ENCODE measurements around the gene GANC.

Gene GANC

GRCh38 chr15:42385980-42386700 is 113.1 kb downstream of the GANC start:
- no peak for DNase-seq

DNA sequence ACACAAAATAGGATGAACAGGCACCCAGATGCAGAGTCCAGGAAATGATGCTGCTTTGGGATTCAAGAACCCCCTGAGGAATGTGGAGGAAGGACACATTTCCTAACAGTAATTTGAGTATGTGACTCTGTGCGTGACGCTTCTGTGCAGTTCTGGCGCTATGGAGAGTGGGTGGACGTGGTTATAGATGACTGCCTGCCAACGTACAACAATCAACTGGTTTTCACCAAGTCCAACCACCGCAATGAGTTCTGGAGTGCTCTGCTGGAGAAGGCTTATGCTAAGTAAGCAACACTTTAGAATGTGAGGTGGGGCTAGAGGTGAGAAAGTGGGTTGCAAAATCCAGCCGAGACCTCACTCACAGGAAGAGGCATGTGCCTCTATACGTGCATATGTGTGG is 114.6 kb downstream of the GANC start:
- no peak for DNase-seq

GRCh38 chr15:42392309-42393024 is 119.5 kb downstream of the GANC start:
- DNase-seq = no peak

GRCh38 chr15:42394106-42394505 is 121.1 kb downstream of the GANC start:
- no peak for DNase-seq

GRCh38 chr15:42395838-42396237 is 122.8 kb downstream of the GANC start:
- DNase-seq = no peak

DNA sequence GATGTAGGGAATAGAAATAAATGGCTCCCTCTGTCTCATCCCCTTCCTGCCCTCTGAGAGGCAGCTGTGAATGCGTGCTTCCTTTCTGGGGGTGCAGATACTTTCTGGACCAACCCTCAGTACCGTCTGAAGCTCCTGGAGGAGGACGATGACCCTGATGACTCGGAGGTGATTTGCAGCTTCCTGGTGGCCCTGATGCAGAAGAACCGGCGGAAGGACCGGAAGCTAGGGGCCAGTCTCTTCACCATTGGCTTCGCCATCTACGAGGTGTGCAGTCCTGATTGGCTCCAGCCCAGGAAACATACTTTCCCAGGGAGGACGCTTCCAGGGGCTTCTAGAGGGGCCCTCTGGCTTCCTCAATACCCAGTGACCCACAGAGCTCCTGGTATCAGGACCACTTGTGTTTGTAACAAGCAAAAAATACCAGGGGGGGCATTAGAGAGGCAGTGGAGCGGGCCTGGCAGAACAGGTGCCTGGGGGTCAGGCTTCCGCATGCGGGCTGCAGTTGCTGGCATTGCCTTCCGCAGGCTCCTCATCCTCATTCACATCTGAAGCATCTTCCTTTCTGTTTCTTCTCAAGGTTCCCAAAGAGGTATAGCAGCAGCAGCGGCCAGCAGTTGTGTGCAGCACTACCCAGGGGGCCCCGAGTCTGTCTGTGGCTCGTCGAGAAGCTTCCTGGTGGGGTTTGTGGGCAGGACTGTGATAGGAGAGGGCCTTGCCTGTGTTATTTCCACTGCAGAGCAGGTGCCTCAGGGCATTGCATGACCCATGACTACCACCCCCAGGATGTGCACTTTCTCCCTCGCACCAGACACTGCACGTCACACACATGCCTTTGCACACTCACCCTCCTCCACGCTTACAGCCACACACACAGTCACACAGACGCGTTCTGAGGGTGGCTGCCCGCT is 128.8 kb downstream of the GANC start:
- peak; percentile 19 for DNase-seq

DNA sequence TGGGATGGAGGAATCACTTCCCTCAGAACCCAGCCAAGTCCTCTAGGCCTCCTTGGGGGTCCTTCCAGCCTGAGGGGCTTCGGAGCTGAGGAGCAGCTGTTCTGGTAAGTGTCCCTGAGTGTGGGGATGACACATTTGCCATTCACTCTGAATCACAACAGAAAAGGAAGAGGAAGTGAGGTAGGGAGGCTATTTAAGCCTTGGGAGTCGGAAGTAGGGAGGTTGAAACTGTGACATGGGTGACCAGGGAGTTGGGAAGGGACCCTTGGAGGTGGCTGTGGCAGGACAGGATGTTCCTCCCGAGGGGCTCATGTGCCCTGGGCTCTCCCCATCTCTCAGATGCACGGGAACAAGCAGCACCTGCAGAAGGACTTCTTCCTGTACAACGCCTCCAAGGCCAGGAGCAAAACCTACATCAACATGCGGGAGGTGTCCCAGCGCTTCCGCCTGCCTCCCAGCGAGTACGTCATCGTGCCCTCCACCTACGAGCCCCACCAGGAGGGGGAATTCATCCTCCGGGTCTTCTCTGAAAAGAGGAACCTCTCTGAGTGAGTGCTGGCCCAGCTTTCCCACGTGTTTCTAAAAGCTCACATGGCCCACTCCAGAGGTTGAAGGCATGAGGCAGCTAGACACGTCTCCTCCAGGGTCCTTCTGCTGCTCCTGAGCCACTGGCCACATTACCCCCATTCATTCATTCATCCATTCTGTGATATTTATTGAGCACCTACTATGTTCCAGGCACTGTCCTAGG is 129.6 kb downstream of the GANC start:
- no peak for DNase-seq

DNA sequence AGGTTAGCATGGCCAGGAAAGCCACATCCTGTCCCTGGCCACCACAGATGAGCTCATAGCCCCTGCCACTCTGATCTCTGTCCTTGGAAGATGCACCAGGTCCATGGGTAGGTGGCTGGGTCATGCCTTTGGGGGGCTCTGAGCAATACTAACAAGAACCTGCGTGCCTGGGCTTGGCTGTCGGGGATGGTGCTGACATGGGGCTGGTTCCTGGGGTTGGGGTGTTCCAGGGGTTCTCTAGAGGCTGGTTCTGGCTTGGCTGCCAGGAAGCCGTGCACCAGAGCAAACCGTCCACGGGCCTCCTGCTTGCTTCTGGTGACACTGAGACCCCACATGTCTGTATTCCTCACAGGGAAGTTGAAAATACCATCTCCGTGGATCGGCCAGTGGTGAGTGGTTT is 130.4 kb downstream of the GANC start:
- no peak for DNase-seq

GRCh38 chr15:42404461-42405235 is 131.6 kb downstream of the GANC start:
- no peak for DNase-seq

DNA sequence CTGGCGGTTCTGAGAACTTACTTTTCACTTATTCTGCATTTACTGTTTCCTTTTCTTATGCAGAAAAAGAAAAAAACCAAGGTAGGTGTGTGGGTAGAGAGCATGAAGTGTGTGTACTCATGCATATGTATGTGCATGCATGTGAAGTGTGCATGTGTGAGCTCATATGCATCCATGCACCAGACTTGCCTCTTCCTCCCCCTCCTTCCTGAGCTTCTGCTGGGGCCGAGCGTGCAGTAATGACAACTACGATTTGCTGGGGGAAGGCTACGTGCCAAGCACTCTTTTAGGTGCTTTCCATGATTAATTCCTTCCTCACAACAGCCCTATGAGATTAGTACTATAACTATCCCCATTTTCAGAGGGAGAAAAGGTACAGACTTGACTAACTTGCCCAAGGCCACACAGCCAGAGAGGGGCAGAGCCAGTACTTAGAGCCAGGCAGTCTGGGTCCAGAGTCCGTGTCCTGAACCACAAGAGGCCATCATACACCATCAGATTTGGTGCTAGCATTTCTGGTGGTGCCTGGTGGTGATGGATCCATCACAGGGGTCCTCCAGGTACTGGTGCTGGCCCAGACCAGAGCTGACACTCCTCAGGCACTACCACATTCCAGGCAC is 133.0 kb downstream of the GANC start:
- DNase-seq = no peak
